Fibroblast of lung (primary cell): ENCODE measurements around the gene GABRG3. TPM values are rescaled to one million over a fixed set of nuclear protein-coding genes. Genes with fewer than 3 reads are reported as not detected.

Experiments used
- DNase-seq, 2 donors: peaks; one replicate each; pipeline versions ENCODE4 v3.0.0 to v3.0.0-alpha.2; 2010; ENCODE audit warnings: low read depth in 2 of 2
- H2AFZ ChIP-seq: 2 replicates; pipeline ENCODE4 v1.5.1; 2012; ENCODE audit warnings: low read length, control low read depth, inconsistent platforms
- H3K27ac ChIP-seq: 2 replicates; pipeline ENCODE4 v1.5.1; 2011; ENCODE audit warnings: low read length, control low read depth; ENCODE audit not compliant: insufficient read depth
- H3K27me3 ChIP-seq: 2 replicates; pipeline ENCODE4 v1.5.1; 2011; ENCODE audit warnings: mild to moderate bottlenecking, low read length; ENCODE audit not compliant: control insufficient read depth, insufficient read depth
- H3K36me3 ChIP-seq: 2 replicates; pipeline ENCODE4 v1.5.1; 2011; ENCODE audit warnings: low read length; ENCODE audit not compliant: control insufficient read depth, insufficient read depth
- H3K4me1 ChIP-seq: 2 replicates; pipeline ENCODE4 v1.5.1; 2011; ENCODE audit warnings: low read length; ENCODE audit not compliant: control insufficient read depth, insufficient read depth; ENCODE audit errors: extremely low read depth
- H3K4me2 ChIP-seq: 2 replicates; pipeline ENCODE4 v1.5.1; 2011; ENCODE audit warnings: low read length, control low read depth; ENCODE audit not compliant: insufficient read depth; ENCODE audit errors: extremely low read depth
- H3K4me3 ChIP-seq, 4 experiments: fragments of 200-600 bp in 1 of 4; sonication (generic) in 1 of 4; replicated peaks in 1 of 4; 2 replicates each; pipeline ENCODE4 v1.5.1; 2011 to 2016; ENCODE audit warnings: low read length in 4 of 4, low read depth in 3 of 4, mild to moderate bottlenecking in 3 of 4, control low read depth in 2 of 4, inconsistent platforms in 1 of 4, mixed read lengths in 1 of 4; ENCODE audit not compliant: insufficient read depth in 1 of 4; ENCODE audit errors: control extremely low read depth in 1 of 4
- H3K79me2 ChIP-seq: 2 replicates; pipeline ENCODE4 v1.5.1; 2012; ENCODE audit warnings: mild to moderate bottlenecking, low read length, inconsistent platforms; ENCODE audit not compliant: control insufficient read depth, insufficient read depth
- H3K9ac ChIP-seq: 2 replicates; pipeline ENCODE4 v1.5.1; 2011; ENCODE audit warnings: mild to moderate bottlenecking, low read length, control low read depth; ENCODE audit not compliant: insufficient read depth
- H3K9me3 ChIP-seq: 2 replicates; pipeline ENCODE4 v1.5.1; 2012; ENCODE audit warnings: low read depth, low read length; ENCODE audit not compliant: control insufficient read depth, insufficient read depth
- H4K20me1 ChIP-seq: 2 replicates; pipeline ENCODE4 v1.5.1; 2011; ENCODE audit warnings: low read length; ENCODE audit not compliant: control insufficient read depth, insufficient read depth; ENCODE audit errors: extremely low read depth
- CTCF ChIP-seq, 2 donors: IDR thresholded peaks in 1 of 2; conservative IDR thresholded peaks in 1 of 2; 1 replicate in 1 of 2; 2 replicates in 1 of 2; pipeline ENCODE4 v1.5.1; 2011 to 2012; ENCODE audit warnings: low read length in 2 of 2, control low read depth in 1 of 2, inconsistent platforms in 1 of 2, low read depth in 1 of 2, mild to moderate bottlenecking in 1 of 2
- EZH2 ChIP-seq: IDR thresholded peaks from 2 replicates; pipeline ENCODE4 v1.5.1; 2012; ENCODE audit warnings: low read length, control low read depth, mild to moderate bottlenecking; ENCODE audit errors: missing control alignments
- polyA plus RNA-seq, 2 donors: library from polyadenylated mRNA; depleted of rRNA in 1 of 2; stranded (reverse) in 1 of 2; unstranded in 1 of 2; fragments of >200 nt; gene quantifications; 2 replicates each; pipeline ENCODE4 v1.2.1, GENCODE V29; 2011 to 2012; ENCODE audit warnings: missing spikeins in 1 of 2
- total RNA-seq: library from RNA; depleted of rRNA; stranded (reverse); fragments of >200 nt; gene quantifications from 2 replicates; pipeline ENCODE4 v1.2.1, GENCODE V29; 2014

GABRG3 gene
- total and polyA plus RNA-seq, 2 donors (not counting 1 experiment from before 2014, with no cell fraction given): not detected

DNA sequence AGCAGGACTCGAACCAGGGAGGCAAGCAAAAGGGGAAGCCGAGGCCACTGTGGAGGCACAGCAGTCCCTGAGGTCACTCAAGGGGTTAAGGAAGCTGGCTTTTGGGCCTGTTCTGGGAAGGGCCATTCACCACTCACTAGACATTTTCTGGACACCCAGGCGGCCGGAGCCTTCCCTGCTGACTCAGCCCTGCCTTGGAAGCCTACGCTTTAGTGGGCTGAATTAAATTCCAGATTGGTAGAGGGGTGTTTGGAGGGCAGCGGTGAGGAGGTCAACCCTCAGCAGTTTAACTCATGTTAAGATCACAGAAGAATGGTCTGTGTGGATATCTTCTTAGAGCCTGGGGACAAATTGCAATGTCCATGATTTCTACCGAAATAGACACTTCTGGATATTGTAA is 152.8 kb downstream of the GABRG3 start:
- DNase-seq: peak in 1 of 2 donors; percentile 62
- Histone ChIP-seq H3K79me2 (no peaks in the 10 kb centered on the region), H3K36me3 (no peaks in the 10 kb centered on the region), H3K9me3 (no peaks in the 10 kb centered on the region), H3K27me3 (no peaks in the 10 kb centered on the region), H2AFZ (no peak overlapping the region), H3K27ac (no peak overlapping the region), H3K9ac (no peak overlapping the region), H3K4me1 (no peaks in the 10 kb centered on the region), H3K4me2 (no peak overlapping the region), H4K20me1 (no peaks in the 10 kb centered on the region), H3K4me3 (no peak overlapping the region)
- no peak for TF ChIP-seq EZH2
- TF ChIP-seq CTCF (conservative IDR thresholded peaks at IDR 0.05 in 1 of 2, IDR thresholded peaks at IDR 0.05 in 1 of 2; ENCODE audit: low read depth in 1 of 2, low read length in 2 of 2): no peak

- H3K4me3 ChIP-seq: no peak overlapping the region
- no peak overlapping the region for H3K9ac ChIP-seq
- H2AFZ ChIP-seq: no peak overlapping the region
- DNase-seq: peak in 1 of 2 donors; percentile 74
- no peak overlapping the region for H3K4me2 ChIP-seq
- no peak overlapping the region for H3K27ac ChIP-seq
- TF ChIP-seq CTCF (conservative IDR thresholded peaks at IDR 0.05 in 1 of 2, IDR thresholded peaks at IDR 0.05 in 1 of 2; ENCODE audit: low read depth in 1 of 2, low read length in 2 of 2): no peak
- TF ChIP-seq EZH2: no peak
- H3K79me2 ChIP-seq: no peaks in the 10 kb centered on the region
- H3K36me3 ChIP-seq: no peaks in the 10 kb centered on the region
- H3K9me3 ChIP-seq: no peaks in the 10 kb centered on the region
- no peaks in the 10 kb centered on the region for H3K4me1 ChIP-seq
- no peaks in the 10 kb centered on the region for H3K27me3 ChIP-seq
- no peaks in the 10 kb centered on the region for H4K20me1 ChIP-seq
These were observed 153.4 kb downstream of the GABRG3 start for GRCh38 chr15:27124287-27124871.

DNA sequence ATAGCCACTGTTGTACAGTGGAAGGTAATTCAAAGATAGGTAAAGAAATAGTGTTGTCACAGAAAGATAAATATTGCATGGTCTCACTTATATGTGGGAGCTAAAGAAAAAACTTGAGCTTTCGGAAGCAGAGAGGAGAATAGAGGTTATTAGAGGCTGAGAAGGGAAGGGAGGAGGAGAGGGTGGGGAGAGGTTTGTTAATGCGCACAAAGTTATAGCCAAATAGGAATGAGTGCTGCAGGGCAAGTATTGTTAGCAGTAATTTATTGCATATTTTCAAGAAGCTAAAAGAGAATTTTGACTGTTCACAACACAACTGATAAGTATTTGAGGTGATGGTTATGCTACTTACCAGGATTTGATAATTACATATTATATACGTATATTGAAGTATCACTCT is 154.2 kb downstream of the GABRG3 start:
- Histone ChIP-seq H3K27ac (no peak overlapping the region), H3K9ac (no peak overlapping the region), H3K27me3 (no peaks in the 10 kb centered on the region), H4K20me1 (no peaks in the 10 kb centered on the region), H3K4me2 (no peak overlapping the region), H3K9me3 (no peaks in the 10 kb centered on the region), H3K4me3 (no peak overlapping the region), H3K36me3 (no peaks in the 10 kb centered on the region), H3K4me1 (no peaks in the 10 kb centered on the region), H3K79me2 (no peaks in the 10 kb centered on the region), H2AFZ (no peak overlapping the region)
- TF ChIP-seq CTCF (conservative IDR thresholded peaks at IDR 0.05 in 1 of 2, IDR thresholded peaks at IDR 0.05 in 1 of 2; ENCODE audit: low read depth in 1 of 2, low read length in 2 of 2): no peak
- no peak for TF ChIP-seq EZH2
- no peak for DNase-seq
